ENCODE measurements around the gene FYCO1.

The FYCO1 gene

GRCh38 chr3:45873638-45874037, 122.0 kb downstream of the FYCO1 start:
- TF ChIP-seq EP300 (IDR thresholded peaks at IDR 0.05; ENCODE audit: borderline replicate concordance) (no peak), CEBPB (IDR thresholded peaks at IDR 0.05) (no peak), YY1 (IDR thresholded peaks at IDR 0.05; ENCODE audit: low read depth) (no peak), NFIC (IDR thresholded peaks at IDR 0.05) (no peak), FOXM1 (IDR thresholded peaks at IDR 0.05; ENCODE audit: borderline replicate concordance, low read depth) (no peak), USF1 (IDR thresholded peaks at IDR 0.05) (no peak), TAF1 (IDR thresholded peaks at IDR 0.05; ENCODE audit: low read depth) (no peak), ZBTB7A (IDR thresholded peaks at IDR 0.05; ENCODE audit: low read depth) (no peak), RAD21 (IDR thresholded peaks at IDR 0.05; ENCODE audit: low read depth) (no peak), EGR1 (IDR thresholded peaks at IDR 0.05) (no peak), TCF12 (IDR thresholded peaks at IDR 0.05; ENCODE audit: low read depth) (no peak), TEAD4 (IDR thresholded peaks at IDR 0.05) (no peak)

GRCh38 chr3:45873036-45873435, 122.6 kb downstream of the FYCO1 start:
- no peak for TF ChIP-seq USF1 (IDR thresholded peaks at IDR 0.05)
- no peak for TF ChIP-seq TEAD4 (IDR thresholded peaks at IDR 0.05)
- no peak for TF ChIP-seq ZBTB7A (IDR thresholded peaks at IDR 0.05; ENCODE audit: low read depth)
- TF ChIP-seq NFIC (IDR thresholded peaks at IDR 0.05), result no peak
- TF ChIP-seq MAX (IDR thresholded peaks at IDR 0.05), result no peak
- TF ChIP-seq EP300 (IDR thresholded peaks at IDR 0.05; ENCODE audit: borderline replicate concordance), result no peak
- TF ChIP-seq YY1 (IDR thresholded peaks at IDR 0.05; ENCODE audit: low read depth), result no peak

GRCh38 chr3:45872569-45872968, 123.1 kb downstream of the FYCO1 start:
- TF ChIP-seq TEAD4 (IDR thresholded peaks at IDR 0.05) (no peak), FOXM1 (IDR thresholded peaks at IDR 0.05; ENCODE audit: borderline replicate concordance, low read depth) (no peak), NFIC (IDR thresholded peaks at IDR 0.05) (no peak)

- TF ChIP-seq RAD21 (IDR thresholded peaks at IDR 0.05; ENCODE audit: low read depth) (no peak), TAF1 (IDR thresholded peaks at IDR 0.05; ENCODE audit: low read depth) (no peak)
Measured at GRCh38 chr3:45871780-45872179, 123.8 kb downstream of the FYCO1 start.

- no peak for TF ChIP-seq CREB1 (IDR thresholded peaks at IDR 0.05; ENCODE audit: low read depth)
- no peak for TF ChIP-seq TAF1 (IDR thresholded peaks at IDR 0.05; ENCODE audit: low read depth)
- TF ChIP-seq TCF12 (IDR thresholded peaks at IDR 0.05; ENCODE audit: low read depth), result no peak
- no peak for TF ChIP-seq TEAD4 (IDR thresholded peaks at IDR 0.05)
- TF ChIP-seq RAD21 (IDR thresholded peaks at IDR 0.05; ENCODE audit: low read depth), result no peak
- no peak for TF ChIP-seq FOXM1 (IDR thresholded peaks at IDR 0.05; ENCODE audit: borderline replicate concordance, low read depth)
- TF ChIP-seq REST (IDR thresholded peaks at IDR 0.05; ENCODE audit: low read depth), result no peak
- TF ChIP-seq USF1 (IDR thresholded peaks at IDR 0.05), result no peak
Measured at GRCh38 chr3:45870099-45870498, 125.5 kb downstream of the FYCO1 start.

- TF ChIP-seq REST (IDR thresholded peaks at IDR 0.05; ENCODE audit: low read depth), result no peak
- no peak for TF ChIP-seq USF1 (IDR thresholded peaks at IDR 0.05)
- TF ChIP-seq TAF1 (IDR thresholded peaks at IDR 0.05; ENCODE audit: low read depth), result no peak
- no peak for TF ChIP-seq RAD21 (IDR thresholded peaks at IDR 0.05; ENCODE audit: low read depth)
- no peak for TF ChIP-seq MAX (IDR thresholded peaks at IDR 0.05)
- no peak for TF ChIP-seq EP300 (IDR thresholded peaks at IDR 0.05; ENCODE audit: borderline replicate concordance)
- no peak for TF ChIP-seq TCF12 (IDR thresholded peaks at IDR 0.05; ENCODE audit: low read depth)
- no peak for TF ChIP-seq ZBTB7A (IDR thresholded peaks at IDR 0.05; ENCODE audit: low read depth)
- TF ChIP-seq CREB1 (IDR thresholded peaks at IDR 0.05; ENCODE audit: low read depth), result no peak
- no peak for TF ChIP-seq FOXM1 (IDR thresholded peaks at IDR 0.05; ENCODE audit: borderline replicate concordance, low read depth)
- TF ChIP-seq EGR1 (IDR thresholded peaks at IDR 0.05), result no peak
- no peak for TF ChIP-seq TEAD4 (IDR thresholded peaks at IDR 0.05)
- TF ChIP-seq NFIC (IDR thresholded peaks at IDR 0.05), result no peak
- no peak for TF ChIP-seq CEBPB (IDR thresholded peaks at IDR 0.05)
- no peak for TF ChIP-seq YY1 (IDR thresholded peaks at IDR 0.05; ENCODE audit: low read depth)
Measured at GRCh38 chr3:45869638-45870037, 126.0 kb downstream of the FYCO1 start.
